ENCODE data around the gene ICAM4.

- TF ChIP-seq CTCF (IDR thresholded peaks at IDR 0.05) (no peak), POLR2A (IDR thresholded peaks at IDR 0.05; ENCODE audit: low read depth) (no peak), EP300 (IDR thresholded peaks at IDR 0.05) (no peak), POLR2AphosphoS5 (IDR thresholded peaks at IDR 0.05) (no peak)
Measured at GRCh38 chr19:10288662-10289166, 2.0 kb downstream of the ICAM4 start.

Data from esophagus muscularis mucosa (tissue), 4 donors.